ENCODE results near the gene NFIC. TPM values are rescaled to one million over a fixed set of nuclear protein-coding genes. Genes with fewer than 3 reads are reported as not detected.

Gene NFIC
- polyA plus RNA-seq, 1 donor from 2014 or later = 0.24 TPM

GRCh38 chr19:3493651-3494050 is 127.3 kb downstream of the NFIC start:
- Histone ChIP-seq H3F3A (ENCODE audit: insufficient read depth, low read length, poor library complexity, severe bottlenecking) (no peaks in the 10 kb centered on the region), H3K27me3 (ENCODE audit: insufficient read depth, low read depth, low read length) (no peaks in the 10 kb centered on the region), H2AFZ (ENCODE audit: low read depth, low read length) (no peak overlapping the region), H3K9me2 (ENCODE audit: insufficient read depth, low read length) (no peaks in the 10 kb centered on the region), H3K9ac (ENCODE audit: low read length) (no peak overlapping the region), H3K27ac (ENCODE audit: low read length) (no peak overlapping the region), H3K36me3 (ENCODE audit: insufficient read depth, low read length) (no peaks in the 10 kb centered on the region), H3K9me3 (ENCODE audit: low read length) (no peaks in the 10 kb centered on the region), H3K4me3 (ENCODE audit: low read length) (no peak overlapping the region), H4K20me1 (ENCODE audit: insufficient read depth) (no peaks in the 10 kb centered on the region), H3K79me2 (replicated peaks; ENCODE audit: insufficient read depth, low read length) (peaks cover 3% of the 10 kb centered on the region), H3K4me2 (ENCODE audit: low read length) (no peak overlapping the region)
- TF ChIP-seq SMC3 (conservative IDR thresholded peaks at IDR 0.05; ENCODE audit: poor library complexity) (no peak), TAF1 (IDR thresholded peaks at IDR 0.05; ENCODE audit: low read depth) (no peak), EP300 (conservative IDR thresholded peaks at IDR 0.05; ENCODE audit: poor library complexity, severe bottlenecking) (no peak), MXI1 (conservative IDR thresholded peaks at IDR 0.05; ENCODE audit: poor library complexity, severe bottlenecking) (no peak), POLR2AphosphoS5 (IDR thresholded peaks at IDR 0.05) (no peak), EZH2 (IDR thresholded peaks at IDR 0.05; ENCODE audit: borderline replicate concordance, insufficient read depth, low read length, poor library complexity, severe bottlenecking) (no peak), RAD21 (conservative IDR thresholded peaks at IDR 0.05) (no peak)
- TF ChIP-seq, protein P1, sequence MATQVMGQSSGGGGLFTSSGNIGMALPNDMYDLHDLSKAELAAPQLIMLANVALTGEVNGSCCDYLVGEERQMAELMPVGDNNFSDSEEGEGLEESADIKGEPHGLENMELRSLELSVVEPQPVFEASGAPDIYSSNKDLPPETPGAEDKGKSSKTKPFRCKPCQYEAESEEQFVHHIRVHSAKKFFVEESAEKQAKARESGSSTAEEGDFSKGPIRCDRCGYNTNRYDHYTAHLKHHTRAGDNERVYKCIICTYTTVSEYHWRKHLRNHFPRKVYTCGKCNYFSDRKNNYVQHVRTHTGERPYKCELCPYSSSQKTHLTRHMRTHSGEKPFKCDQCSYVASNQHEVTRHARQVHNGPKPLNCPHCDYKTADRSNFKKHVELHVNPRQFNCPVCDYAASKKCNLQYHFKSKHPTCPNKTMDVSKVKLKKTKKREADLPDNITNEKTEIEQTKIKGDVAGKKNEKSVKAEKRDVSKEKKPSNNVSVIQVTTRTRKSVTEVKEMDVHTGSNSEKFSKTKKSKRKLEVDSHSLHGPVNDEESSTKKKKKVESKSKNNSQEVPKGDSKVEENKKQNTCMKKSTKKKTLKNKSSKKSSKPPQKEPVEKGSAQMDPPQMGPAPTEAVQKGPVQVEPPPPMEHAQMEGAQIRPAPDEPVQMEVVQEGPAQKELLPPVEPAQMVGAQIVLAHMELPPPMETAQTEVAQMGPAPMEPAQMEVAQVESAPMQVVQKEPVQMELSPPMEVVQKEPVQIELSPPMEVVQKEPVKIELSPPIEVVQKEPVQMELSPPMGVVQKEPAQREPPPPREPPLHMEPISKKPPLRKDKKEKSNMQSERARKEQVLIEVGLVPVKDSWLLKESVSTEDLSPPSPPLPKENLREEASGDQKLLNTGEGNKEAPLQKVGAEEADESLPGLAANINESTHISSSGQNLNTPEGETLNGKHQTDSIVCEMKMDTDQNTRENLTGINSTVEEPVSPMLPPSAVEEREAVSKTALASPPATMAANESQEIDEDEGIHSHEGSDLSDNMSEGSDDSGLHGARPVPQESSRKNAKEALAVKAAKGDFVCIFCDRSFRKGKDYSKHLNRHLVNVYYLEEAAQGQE (IDR thresholded peaks at IDR 0.05; ENCODE audit: borderline replicate concordance) = no peak
- TF ChIP-seq, protein P2, sequence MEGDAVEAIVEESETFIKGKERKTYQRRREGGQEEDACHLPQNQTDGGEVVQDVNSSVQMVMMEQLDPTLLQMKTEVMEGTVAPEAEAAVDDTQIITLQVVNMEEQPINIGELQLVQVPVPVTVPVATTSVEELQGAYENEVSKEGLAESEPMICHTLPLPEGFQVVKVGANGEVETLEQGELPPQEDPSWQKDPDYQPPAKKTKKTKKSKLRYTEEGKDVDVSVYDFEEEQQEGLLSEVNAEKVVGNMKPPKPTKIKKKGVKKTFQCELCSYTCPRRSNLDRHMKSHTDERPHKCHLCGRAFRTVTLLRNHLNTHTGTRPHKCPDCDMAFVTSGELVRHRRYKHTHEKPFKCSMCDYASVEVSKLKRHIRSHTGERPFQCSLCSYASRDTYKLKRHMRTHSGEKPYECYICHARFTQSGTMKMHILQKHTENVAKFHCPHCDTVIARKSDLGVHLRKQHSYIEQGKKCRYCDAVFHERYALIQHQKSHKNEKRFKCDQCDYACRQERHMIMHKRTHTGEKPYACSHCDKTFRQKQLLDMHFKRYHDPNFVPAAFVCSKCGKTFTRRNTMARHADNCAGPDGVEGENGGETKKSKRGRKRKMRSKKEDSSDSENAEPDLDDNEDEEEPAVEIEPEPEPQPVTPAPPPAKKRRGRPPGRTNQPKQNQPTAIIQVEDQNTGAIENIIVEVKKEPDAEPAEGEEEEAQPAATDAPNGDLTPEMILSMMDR (IDR thresholded peaks at IDR 0.05; ENCODE audit: poor library complexity, severe bottlenecking) = no peak

- H3K27ac ChIP-seq (ENCODE audit: low read length) = no peak overlapping the region
- TF ChIP-seq, protein P1 (IDR thresholded peaks at IDR 0.05; ENCODE audit: borderline replicate concordance) = no peak
- TF ChIP-seq EZH2 (IDR thresholded peaks at IDR 0.05; ENCODE audit: borderline replicate concordance, insufficient read depth, low read length, poor library complexity, severe bottlenecking) (no peak), TAF1 (IDR thresholded peaks at IDR 0.05; ENCODE audit: low read depth) (no peak), RAD21 (conservative IDR thresholded peaks at IDR 0.05) (no peak), SMC3 (conservative IDR thresholded peaks at IDR 0.05; ENCODE audit: poor library complexity) (no peak)
These were observed 127.7 kb downstream of the NFIC start for GRCh38 chr19:3494051-3494450.

More at GRCh38 chr19:3494051-3494450, 127.7 kb downstream of the NFIC start:
- Histone ChIP-seq H3K9ac (ENCODE audit: low read length) (no peak overlapping the region), H2AFZ (ENCODE audit: low read depth, low read length) (no peak overlapping the region), H3K9me2 (ENCODE audit: insufficient read depth, low read length) (no peaks in the 10 kb centered on the region), H3K4me3 (ENCODE audit: low read length) (no peak overlapping the region), H3K79me2 (replicated peaks; ENCODE audit: insufficient read depth, low read length) (peaks cover 3% of the 10 kb centered on the region), H3K9me3 (ENCODE audit: low read length) (no peaks in the 10 kb centered on the region), H3F3A (ENCODE audit: insufficient read depth, low read length, poor library complexity, severe bottlenecking) (no peaks in the 10 kb centered on the region), H4K20me1 (ENCODE audit: insufficient read depth) (no peaks in the 10 kb centered on the region), H3K27me3 (ENCODE audit: insufficient read depth, low read depth, low read length) (no peaks in the 10 kb centered on the region), H3K36me3 (ENCODE audit: insufficient read depth, low read length) (no peaks in the 10 kb centered on the region), H3K4me2 (ENCODE audit: low read length) (no peak overlapping the region)
